GM12873 (cell line): Measurements from ENCODE around the gene TYR.

ENCODE experiments used
- CTCF ChIP-seq: IDR thresholded peaks from 2 replicates; pipeline ENCODE4 v1.5.1; 2012; ENCODE audit warnings: low read depth, mild to moderate bottlenecking, moderate library complexity, low read length, control low read depth; ENCODE audit not compliant: insufficient read depth; ENCODE audit errors: missing control alignments

TYR gene

GRCh38 chr11:89176938-89177337, 737 bp upstream of the TYR start:
- no peak for TF ChIP-seq CTCF

GRCh38 chr11:89181111-89181510, 3.4 kb downstream of the TYR start:
- no peak for TF ChIP-seq CTCF

GRCh38 chr11:89182773-89183518, 5.3 kb downstream of the TYR start:
- no peak for TF ChIP-seq CTCF

- no peak for TF ChIP-seq CTCF
Measured at GRCh38 chr11:89184021-89184420, 6.3 kb downstream of the TYR start.

- no peak for TF ChIP-seq CTCF
Measured at GRCh38 chr11:89189776-89190175, 12.1 kb downstream of the TYR start.

- TF ChIP-seq CTCF = no peak
Measured at GRCh38 chr11:89201138-89201537, 23.5 kb downstream of the TYR start.

- TF ChIP-seq CTCF = no peak
Measured at GRCh38 chr11:89203814-89204213, 26.1 kb downstream of the TYR start.
